Stimulated activated CD8-positive, alpha-beta memory T cell treated with anti-CD3 and anti-CD28 coated beads, Interleukin-4, amount 100 ng/mL, for 24 hours (primary cell): ENCODE results near the gene KRT7.
"Not testable (repeated sequence)": the region's sequence is repeated elsewhere in the genome, so short reads cannot be mapped to it uniquely, and the experiment has no call there.

ENCODE experiments used
- DNase-seq: peaks from one replicate; pipeline ENCODE4 v3.0.0-alpha.2; 2020; ENCODE audit warnings: low read depth

The KRT7 gene

DNA sequence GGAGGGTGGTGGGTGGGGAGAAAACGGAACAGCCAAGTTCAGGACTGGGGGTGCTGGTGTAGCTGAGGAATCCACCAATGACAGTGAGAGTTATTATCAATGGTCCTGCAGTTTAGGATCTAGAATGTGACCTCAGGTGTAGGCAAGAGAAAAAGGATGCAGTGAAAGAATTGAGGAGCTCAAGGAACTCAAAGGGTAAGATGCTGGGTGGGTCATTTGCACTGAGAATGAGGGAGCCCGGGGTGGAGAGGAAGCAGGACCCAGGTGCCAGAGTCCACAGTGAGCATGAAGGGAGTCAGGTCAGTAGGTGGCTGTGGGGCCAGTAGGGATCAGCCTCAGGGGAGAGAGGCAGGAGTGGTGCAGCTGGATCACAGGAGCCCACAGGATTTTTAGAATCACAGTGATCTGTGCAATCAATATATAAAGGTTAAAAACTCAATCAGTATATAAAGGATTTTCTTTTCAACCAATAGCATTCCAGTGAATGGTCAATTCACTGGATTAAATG, 3.2 kb upstream of the KRT7 start:
- no peak for DNase-seq

DNA sequence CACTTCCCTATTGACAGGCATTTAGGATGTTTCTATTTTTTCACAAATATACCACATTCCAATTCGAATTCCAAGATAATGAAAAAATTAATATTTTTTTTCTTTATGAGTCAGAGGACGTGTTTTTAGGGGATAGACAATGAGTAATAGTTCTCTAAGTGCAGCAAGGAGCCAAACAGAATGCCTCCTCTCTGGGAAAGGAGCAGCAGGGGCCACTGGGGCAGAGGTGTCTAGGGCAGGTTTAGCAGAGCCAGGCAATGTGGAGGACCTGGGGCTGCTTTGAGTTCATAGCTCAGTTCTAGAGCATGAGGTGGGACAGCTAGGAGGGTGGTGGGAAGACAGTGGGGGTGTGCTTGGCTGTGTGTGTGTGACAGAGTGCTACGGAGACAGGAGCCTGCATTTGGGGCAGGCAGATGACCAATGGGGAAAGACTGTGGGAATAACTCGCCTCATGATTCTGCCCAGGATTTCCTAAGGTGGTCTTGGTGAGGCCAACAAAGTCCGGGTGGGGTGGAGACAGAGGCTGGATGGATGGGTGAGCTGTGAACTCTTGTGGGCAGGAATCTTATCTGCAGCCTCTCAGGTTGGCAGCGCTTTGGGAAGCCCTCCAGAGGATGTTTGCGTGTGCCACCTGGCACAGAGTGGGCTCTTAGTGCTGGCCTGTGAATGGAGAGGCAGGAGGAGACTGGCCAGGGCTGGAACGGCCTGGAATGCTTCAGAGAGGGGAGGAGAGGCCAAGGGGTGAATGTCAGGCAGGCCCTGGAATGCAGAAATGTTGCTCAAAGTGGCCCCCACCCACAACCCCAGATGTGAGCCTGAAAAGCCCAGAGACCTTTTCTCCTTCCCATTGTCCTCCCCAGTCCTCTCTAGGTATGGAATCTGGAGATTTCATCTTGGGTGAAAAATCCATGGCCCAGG, 2.4 kb upstream of the KRT7 start:
- no peak for DNase-seq

DNA sequence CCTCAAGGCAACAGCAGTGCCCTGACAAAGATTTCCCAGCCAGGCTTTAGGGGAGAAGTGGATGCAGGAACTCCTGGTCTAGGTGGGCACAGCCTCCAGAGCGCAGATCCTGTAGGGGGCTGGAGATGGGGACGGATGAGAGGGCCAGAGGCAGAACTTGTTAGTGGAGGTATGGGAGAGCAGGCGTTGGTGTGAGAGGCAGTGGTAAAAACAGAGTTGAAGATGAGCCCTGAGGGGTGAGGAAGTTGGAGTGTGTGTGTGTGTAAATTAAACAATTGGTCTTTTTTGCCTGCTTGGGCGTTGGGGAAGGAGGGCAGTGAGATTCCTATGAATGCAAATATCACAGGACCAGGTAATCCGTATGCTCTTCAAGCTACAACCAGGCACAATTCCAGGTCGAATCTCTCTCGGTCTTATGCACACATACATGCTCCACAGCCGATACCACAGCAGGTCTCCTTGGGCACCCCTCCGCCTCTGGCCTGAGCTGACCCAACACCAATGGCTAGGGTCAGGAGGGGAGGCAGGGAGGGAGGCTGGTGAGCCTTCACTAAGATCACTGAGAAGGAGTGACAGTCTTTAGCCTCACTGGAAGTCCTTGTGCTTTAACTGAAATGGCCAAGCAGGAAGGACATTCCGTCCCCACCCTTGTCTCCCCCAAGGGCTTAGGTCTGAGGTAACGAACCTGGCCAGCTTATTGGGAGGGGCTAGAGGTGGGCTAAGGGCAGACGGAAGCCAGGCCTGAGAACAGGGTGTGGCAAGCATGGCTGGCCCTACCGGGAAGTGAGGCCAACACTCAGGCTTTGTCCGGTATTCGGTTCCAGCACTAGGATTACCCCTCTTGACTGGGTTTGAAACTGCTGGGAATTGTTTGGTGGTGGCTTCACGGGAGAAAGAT, 1.5 kb upstream of the KRT7 start:
- no peak for DNase-seq

DNA sequence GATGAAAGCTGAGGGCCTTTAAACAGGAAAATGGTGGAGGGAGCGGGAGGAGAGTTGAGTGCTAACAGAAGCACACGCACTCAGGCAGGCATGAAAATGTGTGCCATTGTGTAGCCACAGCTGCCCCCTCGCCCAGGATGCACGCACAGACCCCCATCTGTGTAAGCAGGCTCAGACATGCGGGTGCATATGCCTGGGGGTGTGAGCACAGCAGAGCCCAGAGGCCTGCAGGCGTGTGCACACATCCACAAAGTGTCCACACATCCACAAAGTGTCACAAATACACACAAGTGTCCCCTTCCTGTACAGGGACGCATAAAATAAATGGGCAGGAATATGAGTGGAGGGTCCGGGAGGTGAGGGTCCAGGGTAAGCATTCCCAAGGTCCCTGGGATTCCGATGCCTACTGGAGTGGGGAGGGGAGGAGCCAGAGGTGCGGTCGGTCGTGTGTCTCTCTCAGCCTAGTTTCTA, 805 bp upstream of the KRT7 start:
- DNase-seq, result no peak

DNA sequence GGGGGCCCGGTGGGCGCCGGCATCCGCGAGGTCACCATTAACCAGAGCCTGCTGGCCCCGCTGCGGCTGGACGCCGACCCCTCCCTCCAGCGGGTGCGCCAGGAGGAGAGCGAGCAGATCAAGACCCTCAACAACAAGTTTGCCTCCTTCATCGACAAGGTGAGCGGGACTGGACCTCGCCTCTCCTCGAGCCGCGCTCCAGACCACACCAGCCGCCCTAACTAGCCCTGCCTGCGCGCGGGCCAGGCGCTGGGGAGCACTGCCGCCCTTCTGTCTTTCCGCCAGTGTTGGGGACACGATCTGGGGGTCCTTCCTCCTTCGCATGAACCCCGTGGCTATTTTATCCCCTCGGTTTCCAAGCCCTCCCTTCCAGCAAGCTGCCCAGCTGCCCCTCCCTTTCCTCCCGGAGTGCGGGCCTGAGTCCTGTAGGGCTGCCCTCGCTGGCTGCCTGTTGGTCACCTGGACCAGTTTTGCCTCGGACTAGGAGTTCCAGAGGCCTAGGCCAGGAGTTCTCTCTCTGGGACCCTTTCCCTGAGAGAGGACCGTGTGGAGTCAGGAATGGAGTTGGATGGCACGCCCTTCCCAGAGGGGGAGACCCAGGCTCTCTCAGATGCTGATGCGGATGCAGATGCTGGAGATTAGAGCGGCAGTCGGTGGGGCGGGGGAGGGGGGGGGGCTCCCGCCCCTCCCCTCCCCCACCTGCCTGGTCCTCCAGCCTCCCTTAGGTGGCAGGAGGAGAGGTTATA, 592 bp downstream of the KRT7 start:
- DNase-seq, result no peak

DNA sequence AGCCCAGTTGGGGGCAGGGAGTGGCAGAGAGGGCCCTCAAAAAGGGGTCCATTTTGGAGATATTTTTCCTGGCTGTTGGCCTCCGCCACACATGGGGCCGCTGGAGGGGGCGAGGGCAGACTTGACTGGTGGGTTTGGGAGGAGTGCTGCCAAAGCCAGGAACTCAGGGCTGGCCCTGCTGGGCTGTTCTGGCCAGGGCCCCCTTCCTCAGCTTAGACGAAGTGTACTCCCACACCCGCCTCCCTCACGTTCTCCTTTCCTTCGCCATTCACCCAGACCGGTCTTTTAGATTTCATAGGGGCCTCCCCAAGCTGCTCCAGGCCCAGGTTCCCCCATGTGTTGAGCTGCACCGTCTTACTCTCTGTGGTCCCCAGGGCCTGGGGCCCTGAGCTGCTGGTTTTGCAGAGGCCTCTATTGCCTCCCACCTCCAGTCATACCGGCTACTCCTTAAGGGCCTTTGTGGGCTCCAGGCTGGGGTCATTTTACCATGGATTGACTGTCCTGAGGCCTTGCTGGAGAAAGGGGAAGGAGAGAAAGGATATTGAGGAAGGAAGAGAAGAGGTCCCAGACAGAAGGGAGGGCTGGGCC, 1.3 kb downstream of the KRT7 start:
- no peak for DNase-seq

DNA sequence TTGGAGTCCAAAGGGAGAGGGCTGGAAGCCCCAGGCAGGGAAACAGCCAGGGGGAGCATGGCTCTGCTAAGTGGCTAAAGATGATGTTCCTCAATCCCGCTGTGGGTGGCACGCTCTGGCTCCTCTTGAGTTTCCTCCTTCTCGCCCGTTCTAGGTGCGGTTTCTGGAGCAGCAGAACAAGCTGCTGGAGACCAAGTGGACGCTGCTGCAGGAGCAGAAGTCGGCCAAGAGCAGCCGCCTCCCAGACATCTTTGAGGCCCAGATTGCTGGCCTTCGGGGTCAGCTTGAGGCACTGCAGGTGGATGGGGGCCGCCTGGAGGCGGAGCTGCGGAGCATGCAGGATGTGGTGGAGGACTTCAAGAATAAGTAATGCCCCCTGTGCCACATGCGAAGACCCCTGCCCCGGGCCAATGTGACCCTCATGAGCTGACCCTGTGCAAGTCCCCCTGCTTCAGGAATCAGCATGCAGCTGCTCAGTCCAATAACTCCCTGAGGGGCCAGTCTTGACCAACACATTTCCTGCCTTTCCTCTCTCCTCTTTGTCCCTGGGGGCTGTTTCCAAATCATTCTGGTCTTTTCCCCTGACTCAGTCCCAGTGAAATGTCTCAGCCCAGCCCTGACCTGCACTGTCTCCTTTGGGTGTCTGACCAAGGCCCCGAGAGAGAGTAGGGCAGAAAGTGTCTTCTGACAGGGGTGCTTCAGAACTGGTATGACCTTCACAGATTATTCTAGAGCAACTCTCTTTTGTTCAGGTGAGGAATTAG, 2.1 kb downstream of the KRT7 start:
- no peak for DNase-seq

DNA sequence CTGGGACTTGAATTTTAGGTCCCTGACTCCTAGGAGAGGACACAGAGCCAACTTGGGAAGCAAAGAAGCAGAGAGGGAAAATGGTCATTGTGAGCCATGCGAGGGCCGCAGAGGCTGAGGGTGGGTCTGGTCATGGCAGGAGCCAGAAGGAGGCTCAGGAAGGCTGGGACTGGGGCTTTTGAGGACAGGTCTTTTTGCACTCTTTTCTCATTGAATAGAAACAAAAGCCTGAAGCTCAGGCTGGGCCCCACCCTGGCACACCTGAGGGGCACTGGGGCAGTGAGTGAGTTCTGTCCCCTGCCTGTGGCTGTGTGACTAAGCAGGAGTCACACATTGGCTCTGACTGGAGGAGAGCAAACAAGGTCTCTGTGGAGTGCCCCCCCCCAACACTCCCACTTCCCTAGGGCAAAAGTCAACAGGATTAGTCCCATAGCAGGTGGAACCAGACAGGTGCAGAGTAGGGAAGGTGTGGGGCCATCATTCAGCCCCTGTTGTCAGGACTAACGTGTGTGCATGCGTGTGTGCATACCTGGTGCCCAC, 2.8 kb downstream of the KRT7 start:
- no peak for DNase-seq

DNA sequence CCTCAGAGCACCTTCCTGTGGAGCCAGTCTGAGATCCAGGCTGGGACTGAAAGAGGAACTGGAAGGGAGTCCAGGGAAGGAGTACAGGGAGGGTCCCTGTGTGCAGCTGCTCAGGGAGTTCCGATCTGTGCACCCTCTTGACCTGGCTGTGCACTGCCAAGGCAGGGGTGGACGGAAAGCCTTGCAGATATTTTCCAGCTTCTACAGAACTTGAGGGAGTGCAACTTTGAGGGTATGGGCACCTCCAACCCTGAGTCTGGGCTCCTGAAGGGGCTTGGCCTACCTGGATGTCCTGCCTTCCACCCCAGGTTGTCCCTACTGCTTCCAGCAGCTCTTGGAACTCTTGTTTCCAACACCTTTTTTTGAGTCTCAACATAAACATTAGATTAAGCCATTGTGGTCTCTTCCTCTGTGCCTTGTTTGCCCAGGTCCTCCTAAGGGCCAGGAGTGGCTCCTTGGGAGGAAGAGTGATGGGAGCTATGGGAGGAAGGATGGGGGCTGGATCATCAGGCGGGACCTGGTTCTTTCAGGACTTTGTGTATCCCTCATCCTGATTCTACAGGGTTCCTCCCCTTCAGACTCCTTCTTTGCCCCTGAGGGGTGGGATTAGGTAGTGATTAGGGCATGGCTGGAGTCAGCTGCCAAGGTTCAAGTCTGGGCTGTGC, 3.5 kb downstream of the KRT7 start:
- DNase-seq, result no peak

DNA sequence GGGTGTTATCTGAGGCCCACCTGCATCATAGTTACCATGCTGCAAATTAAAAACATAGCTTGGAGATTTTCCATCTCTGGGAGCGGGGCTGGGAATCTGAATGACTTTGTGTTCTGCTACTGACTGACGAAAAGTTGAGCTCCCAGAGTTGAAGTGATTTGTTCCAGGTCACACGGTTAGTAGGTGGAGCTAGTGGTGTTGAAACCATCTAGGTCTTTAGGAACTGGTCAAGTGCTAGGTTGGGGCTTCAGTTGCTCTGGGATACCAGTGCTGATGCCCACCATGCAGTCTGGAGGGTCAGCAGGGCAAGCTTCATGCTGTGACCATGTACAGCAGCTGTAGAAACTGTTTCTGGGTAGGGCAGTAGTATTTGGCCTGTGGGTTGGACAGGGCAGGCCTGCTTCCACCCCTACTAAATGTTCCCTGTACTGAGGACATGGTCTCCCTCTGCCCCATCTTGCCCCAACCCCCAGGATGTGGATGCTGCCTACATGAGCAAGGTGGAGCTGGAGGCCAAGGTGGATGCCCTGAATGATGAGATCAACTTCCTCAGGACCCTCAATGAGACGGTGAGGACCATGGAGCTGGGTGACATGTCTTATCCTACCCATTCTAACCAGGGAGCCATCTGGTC, 5.3 kb downstream of the KRT7 start:
- no peak for DNase-seq

DNA sequence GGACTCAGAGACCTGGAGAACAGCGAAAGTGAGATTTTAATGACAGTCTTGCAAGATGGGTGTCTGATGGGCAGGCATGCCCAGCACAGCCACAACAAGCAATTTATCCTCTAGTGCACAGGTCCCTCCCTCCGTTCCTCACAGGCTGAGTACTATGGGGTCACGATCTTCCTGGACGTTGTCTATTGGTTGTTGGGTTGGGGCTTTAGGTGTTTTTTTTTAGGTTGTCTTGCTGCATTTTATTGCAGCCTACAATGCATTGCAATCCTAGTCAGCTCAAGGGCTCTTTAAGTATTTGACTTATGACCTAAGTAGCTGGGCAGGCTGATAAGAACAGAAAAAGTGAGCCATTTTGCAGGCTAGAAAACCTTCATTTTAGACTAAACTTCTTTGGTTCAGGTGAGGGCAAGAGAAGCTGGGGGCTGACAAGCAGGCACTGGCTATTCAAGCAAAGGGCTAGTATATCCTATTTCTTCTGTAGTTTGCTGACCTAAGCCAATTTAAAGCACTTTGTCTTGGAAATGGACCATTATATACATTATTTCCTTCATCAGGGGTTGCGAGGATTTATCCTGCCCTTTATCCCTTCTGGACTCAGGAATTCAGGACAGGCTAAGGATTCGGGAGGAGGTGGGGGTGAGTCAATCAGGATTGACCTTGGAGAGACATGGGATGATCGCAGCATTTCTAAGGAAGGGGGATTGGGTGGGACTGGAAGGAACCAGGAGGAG, 6.0 kb downstream of the KRT7 start:
- DNase-seq, result no peak

DNA sequence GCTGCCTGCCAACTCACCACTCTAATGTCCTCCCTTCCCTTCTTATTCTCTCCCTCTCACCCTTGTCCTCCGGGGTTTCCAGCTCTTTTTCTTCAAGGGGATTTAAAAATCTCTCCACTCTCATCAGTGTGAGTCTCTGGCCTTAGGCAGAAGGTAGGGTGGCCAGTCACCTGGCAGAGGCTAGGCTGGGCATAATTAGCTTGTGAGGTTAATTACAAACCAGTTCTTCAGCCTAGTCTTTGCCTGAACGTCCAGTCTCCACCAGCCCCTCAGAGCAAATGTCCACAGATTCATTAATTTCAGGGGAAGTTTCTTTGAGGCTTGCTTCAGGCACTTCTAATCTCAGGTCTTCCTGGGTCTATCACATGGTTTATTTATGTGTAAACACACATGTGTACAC, 6.7 kb downstream of the KRT7 start:
- DNase-seq, result no peak

DNA sequence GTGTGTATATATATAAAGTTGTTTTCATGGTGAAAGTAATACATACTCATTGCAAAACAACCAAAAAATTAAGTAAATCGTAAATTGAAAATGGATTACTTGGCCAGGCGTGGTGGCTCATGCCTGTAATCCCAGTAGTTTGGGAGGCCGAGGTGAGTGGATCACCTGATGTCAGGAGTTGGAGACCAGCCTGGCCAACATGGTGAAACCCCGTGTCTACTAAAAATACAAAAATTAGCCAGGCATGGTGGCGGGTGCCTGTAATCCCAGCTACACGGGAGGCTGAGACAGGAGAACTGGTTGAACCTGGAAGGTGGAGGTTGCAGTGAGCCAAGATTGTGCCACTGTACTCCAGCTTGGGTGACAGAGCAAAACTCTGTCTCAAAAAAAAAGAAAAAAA, 7.2 kb downstream of the KRT7 start:
- DNase-seq, result not testable (repeated sequence)

DNA sequence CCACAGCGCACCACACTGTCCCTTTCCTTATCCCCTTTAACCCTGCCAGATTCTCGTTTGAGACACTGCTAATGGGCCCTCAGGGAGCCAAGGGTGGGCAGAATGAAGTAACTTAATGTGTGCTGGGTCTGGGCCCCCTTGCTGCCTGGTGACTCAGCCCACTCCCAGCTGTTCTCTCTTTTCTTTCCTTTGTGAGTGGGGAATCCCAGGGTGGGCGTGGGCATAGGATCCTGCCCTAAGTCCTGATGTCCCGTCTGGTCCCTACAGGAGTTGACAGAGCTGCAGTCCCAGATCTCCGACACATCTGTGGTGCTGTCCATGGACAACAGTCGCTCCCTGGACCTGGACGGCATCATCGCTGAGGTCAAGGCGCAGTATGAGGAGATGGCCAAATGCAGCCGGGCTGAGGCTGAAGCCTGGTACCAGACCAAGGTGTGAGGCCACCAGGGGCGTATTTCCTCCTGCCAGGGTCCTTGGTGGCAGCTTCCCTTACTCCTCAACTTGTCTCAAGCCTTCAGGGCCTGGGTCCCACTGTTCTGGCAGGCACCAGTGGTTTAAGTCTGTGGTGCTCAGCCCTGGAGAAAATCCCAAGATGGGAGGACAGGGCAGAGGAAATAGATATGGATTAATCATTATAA, 8.3 kb downstream of the KRT7 start:
- no peak for DNase-seq

DNA sequence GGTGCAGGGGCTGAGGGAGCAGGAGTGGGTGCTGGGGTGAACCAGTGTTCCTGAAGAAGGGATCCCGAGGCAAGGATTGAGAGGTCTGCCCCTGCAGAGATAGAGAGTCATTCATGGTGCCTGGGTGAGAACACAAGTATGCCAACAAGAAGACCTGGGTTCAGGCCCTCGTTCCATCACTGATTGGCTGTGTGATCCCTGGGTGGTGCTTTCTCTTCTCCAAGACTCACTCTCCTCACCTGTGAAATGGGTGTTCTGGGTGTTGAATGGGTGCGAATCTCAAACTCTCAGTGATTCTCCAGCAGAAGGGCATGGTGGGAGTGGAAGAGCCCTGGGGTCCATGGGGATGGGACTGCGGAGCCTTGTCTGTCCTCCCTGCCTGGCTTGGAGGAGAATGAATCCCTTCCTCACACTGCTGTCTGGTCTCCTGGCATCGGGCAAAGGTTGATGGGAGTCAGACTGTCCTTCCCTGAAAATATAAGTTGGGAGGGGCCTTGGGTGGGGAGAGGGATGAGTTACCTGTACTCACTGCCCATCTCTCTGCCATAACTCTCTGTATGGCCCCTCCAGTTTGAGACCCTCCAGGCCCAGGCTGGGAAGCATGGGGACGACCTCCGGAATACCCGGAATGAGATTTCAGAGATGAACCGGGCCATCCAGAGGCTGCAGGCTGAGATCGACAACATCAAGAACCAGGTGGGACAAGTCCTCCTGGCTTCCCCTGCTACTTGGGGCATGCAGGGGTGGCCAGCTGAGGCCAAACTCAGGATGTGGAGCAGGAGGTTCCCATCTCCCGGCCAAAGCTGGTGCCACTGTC, 9.6 kb downstream of the KRT7 start:
- no peak for DNase-seq

DNA sequence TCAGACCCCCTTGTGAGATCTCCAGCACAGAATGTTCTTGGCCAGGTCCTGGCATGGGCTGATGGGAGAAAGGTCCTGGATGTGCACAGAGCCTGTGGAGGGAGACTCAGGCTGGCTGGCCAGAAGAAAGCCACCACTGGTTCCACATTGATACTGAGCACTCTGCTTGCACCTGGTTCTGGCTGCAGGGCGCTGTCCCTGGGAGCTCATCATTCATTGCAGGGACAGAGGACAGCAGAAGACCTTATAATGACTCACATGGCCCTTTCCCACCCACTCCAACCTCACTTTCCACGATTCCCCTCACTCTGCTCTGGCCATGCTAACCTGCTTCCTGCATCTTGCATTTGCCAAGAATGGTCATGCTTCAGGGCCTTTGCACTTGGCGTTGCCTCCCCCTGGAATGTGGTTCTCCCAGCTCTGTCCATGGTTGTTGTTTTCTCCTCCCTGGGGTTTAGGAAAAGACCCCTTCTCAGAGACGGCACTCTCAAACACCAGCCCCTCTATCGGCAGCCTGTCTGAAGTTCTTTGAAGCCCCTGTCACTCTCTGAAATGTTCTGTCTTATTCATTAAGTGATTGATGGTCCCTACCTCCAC, 10.3 kb downstream of the KRT7 start:
- no peak for DNase-seq
